GM12891 (cell line): Measurements from ENCODE around the gene LAMA2.

ENCODE experiments used
- POLR2AphosphoS5 ChIP-seq: IDR thresholded peaks from 2 replicates; pipeline ENCODE4 v1.6.1; 2011; ENCODE audit warnings: low read depth, low read length, control low read depth
- TAF1 ChIP-seq: IDR thresholded peaks from 2 replicates; pipeline ENCODE4 v1.6.1; 2011; ENCODE audit warnings: low read depth, low read length, control low read depth

- TF ChIP-seq TAF1, result no peak
- no peak for TF ChIP-seq POLR2AphosphoS5
Observed at GRCh38 chr6:129105793-129106192, 222.9 kb downstream of the LAMA2 start.
